Measurements from ENCODE around the gene FIG4.
"Not testable (repeated sequence)": the region's sequence is repeated elsewhere in the genome, so short reads cannot be mapped to it uniquely, and the experiment has no call there.

FIG4 gene

DNA sequence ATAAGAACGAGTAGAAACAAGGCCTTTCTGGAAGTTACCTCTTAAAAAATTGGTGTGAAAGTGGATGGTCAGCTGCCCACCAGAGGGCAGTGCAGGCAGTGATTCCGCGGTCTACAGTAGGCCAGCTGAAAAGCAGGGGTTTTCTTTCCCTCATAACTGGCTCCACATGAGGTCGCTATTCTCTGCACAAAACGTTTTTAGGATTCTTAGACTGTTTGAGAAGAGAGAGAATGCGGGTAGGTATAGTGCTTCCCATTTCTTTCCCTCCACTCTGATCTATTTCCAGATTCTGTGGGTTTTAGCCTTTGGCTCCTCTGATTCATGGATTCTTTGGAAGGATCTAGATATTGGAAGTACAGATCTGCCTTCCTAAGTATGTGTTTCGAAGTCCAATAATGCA is 14.2 kb downstream of the FIG4 start:
- DNase-seq: peak; percentile 84

DNA sequence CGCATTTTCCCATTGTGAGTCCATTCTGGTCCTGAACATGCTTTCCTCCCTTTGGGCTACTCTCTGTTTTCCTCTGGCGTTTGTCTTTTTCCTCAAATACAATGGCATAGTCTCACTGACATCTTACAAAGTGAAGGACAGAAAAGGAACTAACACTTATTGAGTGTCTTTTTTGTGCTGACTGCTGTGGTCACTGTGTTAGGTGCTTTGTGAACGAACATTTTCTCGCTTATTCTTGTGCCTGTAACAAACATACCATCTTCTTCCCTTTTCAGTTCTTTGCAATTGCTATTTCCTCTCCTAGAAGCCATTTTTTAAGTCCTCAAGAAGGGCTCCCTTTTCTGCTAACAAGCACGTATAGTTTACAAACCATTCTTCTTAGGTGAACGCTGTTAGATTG is 15.4 kb downstream of the FIG4 start:
- no peak for DNase-seq

DNA sequence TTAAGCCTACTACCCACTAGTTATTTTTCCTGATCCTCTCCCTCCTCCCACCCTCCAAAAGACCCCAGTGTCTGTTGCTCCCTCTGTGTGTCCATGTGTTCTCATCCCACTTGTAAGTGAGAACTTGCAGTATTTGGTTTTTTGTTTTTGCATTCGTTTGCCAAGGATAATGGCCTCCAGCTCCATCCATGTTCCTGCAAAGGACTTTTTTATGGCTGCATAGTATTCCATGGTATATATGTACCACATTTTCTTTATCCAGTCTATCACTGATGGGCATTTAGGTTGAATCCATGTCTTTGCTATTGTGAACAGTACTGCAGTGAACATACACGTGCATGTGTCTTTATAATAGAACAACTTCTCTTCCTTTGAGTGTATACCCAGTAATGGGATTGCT is 17.0 kb downstream of the FIG4 start:
- DNase-seq: not testable (repeated sequence)

DNA sequence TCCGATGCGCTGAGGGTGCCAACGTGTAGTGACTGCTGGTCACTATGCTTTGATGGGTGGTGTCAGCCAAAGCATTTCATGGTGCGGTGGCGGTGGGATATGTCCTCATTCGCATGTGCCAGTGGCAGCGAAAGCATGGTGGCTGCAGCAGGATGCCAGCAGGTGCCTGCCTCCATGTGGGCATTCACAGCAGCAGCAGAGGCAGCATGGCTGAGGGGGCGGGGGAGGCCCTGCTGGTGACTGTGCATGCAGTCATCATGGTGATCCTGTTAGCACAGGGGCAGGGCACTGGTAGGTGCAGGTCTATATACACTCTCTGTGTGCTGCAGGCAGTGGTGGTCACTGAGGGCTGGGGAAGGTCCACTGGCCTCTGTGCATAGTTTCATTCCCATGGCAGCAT is 22.0 kb downstream of the FIG4 start:
- DNase-seq: no peak

DNA sequence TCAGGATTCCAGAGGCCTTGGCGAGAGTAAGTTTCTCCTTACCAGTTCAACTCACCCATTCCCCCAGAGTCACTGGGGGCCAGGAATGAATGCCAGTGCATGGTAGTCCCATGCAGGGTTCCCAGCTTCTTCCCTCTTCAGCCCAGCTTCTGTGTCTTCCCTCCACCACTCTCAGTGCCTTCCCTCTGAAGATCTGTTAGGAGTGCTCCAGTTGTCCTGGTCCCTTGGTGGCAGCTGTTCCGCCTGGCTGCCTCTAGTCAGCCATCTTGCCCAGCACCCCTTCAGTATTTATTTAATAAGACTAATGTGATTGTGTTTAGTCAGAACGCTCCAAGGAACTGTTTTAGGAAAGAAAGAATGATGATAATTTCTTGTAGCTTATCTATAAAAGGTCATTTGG is 23.1 kb downstream of the FIG4 start:
- no peak for DNase-seq

DNA sequence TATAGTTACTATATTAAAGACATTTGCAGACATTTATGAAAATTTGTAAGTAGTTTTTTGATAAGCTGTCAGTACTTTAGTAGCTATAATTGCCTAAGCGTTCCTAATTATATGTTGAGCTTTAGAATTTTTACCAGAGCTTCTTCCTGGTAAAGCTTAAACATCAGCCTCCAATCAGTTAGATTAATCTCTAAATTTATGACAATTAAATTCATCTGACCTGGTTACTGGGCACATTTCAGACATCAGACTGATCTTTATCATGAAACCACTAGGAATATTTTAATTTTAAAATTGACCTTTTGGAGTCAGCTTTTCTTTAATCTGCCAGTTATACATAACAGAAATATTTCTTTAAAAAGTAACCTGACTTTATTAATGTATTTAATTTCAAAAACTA is 23.5 kb downstream of the FIG4 start:
- DNase-seq: no peak

DNA sequence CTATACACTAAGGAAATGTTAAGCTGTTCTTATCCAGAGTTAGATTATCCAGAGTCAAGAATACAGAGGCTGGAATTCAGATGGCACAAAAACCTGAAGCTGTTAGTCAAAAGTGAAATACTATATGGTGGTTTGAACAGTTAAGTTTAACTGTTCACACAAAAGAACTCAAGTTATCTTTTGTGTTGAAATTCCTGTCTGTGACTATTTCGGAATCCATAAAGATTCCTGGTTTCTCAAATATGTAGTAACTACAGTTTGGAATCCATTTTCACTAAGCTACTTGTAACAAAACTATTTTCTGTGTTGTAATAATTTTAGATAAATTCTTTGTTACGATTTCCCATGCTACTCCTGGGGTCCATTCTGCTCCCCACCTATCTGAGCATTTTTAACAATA is 24.5 kb downstream of the FIG4 start:
- peak; percentile 32 for DNase-seq

DNA sequence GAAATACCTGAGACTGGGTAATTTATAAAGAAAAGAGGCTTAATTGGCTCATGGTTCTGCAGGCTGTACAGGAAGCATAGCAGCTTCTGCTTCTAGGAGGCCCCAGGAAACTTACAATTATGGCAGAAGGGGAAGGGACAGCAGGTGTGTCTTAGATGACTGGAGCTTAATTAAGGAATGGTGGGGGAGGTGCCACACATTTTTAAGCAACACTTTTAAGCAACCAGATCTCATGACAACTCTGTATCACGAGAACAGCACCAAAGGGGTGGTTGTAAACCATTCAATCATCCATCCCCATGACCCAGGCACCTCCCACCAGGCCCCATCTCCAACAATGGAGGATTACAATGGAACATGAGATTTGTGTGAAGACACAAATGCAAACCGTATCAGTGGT is 26.9 kb downstream of the FIG4 start:
- DNase-seq: no peak

DNA sequence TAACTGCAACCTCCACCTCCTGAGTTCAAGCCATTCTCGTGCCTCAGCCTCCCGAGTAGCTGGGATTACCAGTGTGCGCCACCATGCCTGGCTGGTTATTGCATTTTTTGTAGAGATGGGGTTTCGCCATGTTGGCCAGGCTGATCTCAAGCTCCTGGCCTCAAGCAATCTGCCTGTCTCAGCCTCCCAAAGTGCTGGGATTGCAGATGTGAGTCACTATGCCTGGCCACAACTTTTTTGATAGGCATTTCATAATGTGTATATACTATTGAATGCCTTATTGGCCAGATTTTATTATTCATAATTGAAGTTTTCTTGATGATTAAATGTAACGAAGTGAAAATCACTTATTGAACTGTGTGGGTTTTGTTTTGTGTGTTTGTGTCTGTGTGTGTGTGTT is 27.9 kb downstream of the FIG4 start:
- DNase-seq: no peak

DNA sequence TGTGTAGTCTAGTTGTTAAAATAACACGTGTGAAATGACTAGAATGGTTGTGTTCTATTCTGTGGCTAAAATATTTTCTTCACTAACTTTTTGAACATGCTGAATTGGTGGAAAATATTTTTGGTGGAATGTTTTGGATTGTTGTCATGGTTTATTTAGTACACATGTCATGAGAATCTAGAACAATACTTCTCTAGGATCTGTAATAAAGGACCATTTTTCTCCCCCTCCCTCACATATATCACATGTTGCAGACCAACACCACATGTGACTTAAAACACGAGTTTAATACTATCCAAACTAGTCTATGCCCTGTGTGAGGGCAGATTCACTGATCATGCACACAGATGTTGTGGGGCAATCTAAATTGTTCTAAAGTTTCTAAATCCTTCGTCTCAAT is 29.2 kb downstream of the FIG4 start:
- DNase-seq: no peak

DNA sequence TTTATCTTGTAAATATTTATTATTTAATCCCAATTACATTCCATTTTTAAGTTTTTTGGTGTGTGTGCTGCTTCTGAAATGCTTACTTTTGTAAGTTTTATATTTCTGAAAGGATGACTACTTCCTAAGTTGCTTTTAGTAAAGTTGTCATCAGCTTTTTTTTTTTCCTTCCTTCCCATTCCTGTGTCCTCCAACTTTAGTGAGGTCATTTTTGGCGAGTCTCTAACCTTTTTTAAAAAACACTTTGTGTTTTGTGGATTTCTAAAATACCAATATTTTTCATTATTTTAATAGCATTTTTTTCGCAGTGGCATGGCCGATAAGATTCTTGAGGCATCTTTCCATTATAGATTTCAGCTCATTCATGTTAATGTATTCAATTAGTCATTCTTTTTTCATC is 30.9 kb downstream of the FIG4 start:
- DNase-seq: no peak

DNA sequence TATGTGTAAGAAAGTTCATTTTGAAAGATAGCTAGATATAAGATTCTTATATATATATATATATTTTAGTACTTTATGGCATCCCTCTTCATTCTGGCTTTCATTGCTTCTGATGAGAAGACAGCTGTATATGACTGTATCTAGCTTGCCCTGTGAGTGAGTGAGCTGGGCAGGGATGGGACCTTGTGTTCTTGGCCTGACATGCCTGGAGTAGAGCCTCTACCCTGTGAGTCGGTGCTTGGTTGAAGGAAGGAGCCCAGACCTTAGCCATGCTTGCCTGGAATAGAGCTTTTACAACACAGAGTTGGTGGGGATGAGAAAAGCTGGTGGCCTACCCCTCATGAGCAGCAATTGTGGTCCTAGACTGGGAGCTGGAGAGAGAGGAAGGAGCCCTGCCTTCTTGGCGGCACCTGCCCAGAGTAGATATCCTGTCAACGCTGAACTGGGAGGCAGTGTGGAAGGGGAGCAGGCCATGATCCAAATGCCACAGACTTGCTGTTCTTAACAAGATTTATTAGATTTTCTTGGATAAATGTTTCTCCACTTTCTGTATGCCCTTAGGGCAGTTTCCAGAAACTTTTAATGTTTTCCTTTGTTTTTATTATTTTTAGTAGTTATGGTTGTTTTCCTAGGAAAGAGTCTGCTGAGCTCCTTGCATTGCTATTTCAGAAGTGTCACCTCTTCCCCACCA is 31.6 kb downstream of the FIG4 start:
- no peak for DNase-seq

DNA sequence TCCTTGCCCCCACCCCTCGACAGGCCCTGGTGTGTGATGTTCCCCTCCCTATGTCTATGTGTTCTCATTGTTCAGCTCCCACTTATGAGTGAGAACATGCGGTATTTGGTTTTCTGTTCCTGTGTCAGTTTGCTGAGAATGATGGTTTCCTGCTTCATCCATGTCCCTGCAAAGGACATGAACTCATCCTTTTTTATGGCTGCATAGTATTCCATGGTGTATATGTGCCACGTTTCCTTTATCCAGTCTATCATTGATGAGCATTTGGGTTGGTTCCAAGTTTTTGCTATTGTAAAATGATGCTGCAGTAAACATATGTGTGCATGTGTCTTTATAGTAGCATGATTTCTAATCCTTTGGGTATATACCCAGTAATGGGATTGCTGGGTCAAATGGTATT is 34.2 kb downstream of the FIG4 start:
- DNase-seq: not testable (repeated sequence)

DNA sequence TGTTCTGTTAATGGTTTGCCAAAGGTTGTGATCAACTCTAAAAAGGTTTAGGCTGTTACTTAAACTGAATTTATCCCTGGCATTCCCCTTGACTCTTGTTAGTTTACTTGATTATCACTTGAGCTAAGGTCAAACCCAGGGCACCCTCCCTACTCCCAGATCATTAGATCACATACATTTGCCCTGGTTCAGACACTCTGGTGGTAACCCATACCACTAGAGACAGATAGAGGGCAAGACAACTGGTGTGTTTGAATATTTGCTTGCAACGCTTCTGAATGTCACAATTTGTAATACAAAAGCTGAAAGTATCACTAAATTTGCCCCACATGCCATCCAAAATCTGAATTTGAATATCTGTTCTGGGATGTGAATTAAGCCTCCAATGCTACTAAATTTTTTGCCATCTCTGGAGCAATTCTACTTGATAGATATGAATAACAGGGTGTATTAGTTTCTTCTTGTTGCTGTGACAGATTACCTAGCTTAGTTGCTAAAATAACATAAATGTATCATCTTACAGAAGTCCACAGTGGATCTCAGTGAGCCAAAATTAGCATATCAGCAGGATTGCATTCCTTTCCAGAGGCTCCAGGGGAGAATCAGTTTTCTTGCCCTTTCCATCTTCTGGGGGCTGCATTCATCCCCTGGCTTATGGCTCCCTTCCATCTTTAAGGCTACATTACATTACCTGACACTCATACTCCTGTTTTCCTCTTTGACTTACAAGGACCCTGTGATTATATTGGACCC is 45.4 kb downstream of the FIG4 start:
- no peak for DNase-seq

DNA sequence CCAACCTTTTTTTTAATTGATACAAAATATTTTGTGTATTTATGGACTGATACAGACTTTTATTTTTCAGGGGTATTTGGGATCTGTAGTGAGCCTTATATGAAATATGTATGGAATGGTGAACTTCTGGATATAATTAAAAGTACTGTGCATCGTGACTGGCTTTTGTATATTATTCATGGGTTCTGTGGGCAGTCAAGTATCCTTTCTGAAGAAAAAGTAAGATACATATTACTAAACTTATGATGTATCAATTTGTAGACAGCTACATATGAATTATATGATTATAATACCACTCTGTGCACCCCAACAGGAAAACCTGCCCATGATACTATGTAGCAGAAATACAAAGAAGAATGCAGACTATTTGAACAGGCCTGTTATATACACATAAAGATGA is 47.2 kb downstream of the FIG4 start:
- peak; percentile 61 for DNase-seq

DNA sequence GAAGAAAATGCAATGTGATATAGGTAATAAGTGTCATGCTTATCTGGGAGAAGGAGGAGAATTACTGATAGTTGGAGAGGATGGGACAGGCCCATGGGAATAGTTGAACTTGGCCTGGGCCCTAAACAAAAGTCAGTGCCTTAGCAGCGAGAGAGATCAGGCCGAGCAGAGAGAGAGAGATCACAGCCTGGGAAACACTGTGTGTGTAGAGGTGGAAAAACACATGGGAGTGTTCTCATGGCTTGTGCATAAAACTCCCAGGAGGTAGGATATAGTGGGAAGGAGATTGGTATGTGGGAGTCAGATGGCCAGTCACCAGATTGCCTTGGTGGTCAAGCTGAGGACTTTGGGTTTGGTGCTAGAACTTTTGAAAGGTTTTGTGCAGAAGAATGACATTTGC is 47.6 kb downstream of the FIG4 start:
- no peak for DNase-seq

DNA sequence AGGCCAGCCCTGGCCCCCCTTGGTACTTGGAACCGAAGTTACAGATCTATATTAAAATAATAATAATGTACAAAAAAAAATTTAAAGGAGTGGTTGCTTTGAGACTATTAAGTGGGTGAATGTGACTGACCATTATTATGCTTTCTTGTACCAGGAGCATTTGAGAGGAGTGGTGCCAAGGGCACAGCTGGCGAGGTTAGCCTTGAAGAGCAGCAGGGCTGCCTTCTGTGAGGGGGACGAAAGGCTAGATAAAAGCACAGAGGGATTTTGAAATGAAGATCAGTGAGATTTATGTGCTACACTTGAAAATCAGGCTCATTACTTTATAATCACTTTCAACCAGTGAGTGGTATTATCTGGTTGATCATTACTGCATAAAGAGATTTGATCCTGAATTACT is 48.6 kb downstream of the FIG4 start:
- no peak for DNase-seq

DNA sequence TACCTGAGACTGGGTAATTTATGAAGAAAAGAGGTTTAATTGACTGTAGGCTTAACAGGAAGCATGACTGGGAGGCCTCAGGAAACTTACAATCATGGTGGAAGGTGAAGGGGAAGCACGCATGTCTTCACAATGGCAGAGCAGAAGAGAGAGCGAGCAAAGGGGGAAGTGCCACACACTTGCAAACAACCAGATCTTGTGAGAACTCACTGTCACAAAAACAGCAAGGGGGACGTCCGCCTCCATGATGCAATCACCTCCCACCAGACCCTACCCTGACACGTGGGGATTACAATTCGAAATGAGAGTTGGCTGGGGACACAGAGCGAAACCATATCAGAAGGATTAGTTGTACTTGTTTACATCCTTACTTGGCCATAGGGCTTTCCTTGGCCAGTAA is 49.7 kb downstream of the FIG4 start:
- no peak for DNase-seq

DNA sequence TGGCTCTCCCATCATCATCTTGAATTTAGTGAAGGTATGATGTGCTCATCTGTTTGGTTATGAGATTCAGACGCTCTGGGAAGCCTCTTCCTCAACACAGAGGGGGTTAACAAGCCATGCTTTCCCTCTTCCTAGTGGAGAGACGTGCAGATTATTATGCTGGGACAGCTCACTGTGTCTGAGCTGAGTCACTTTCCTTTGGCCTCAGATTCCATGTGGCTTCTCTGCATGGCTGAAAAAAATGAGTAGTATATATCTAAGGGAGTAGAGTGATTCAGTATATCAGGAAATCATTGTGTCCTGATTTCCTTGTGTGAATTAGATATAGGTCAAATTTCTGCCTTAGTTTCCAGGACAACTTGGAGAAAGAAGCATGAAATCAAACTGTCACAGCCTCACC is 52.6 kb downstream of the FIG4 start:
- peak; percentile 82 for DNase-seq

DNA sequence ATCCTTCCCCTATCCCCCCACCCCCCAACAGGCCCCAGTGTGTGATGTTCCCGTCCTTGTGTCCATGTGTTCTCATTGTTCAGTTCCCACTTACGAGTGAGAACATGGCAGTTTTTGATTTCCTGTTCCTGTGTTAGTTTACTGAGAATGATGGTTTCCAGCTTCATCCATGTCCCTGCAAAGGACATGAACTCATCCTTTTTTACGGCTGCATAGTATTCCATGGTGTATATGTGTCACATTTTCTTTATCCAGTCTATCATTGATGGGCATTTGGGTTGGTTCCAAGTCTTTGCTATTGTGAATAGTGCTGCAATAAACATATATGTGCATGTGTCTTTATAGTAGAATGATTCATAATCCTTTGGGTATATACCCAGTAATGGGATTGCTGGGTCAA is 53.7 kb downstream of the FIG4 start:
- not testable (repeated sequence) for DNase-seq

DNA sequence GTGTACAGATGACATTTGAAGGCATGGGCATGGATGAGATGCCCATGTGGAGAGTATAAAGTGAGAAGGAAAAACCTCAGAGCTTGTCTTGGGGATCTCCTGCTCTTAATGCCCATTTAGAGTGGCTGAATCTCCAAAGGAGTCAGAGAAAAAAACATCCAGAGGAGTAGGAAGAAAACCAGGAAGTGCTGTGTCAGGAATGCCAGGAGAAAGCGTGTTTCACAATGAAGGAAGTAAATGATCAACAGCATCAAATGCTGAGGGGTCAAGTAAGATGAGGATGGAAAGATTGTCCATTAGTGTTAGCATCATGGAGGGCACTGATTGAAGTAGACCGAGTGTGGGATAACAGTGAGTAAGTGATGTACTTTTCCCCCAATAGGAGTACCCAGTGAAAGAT is 56.1 kb downstream of the FIG4 start:
- no peak for DNase-seq

DNA sequence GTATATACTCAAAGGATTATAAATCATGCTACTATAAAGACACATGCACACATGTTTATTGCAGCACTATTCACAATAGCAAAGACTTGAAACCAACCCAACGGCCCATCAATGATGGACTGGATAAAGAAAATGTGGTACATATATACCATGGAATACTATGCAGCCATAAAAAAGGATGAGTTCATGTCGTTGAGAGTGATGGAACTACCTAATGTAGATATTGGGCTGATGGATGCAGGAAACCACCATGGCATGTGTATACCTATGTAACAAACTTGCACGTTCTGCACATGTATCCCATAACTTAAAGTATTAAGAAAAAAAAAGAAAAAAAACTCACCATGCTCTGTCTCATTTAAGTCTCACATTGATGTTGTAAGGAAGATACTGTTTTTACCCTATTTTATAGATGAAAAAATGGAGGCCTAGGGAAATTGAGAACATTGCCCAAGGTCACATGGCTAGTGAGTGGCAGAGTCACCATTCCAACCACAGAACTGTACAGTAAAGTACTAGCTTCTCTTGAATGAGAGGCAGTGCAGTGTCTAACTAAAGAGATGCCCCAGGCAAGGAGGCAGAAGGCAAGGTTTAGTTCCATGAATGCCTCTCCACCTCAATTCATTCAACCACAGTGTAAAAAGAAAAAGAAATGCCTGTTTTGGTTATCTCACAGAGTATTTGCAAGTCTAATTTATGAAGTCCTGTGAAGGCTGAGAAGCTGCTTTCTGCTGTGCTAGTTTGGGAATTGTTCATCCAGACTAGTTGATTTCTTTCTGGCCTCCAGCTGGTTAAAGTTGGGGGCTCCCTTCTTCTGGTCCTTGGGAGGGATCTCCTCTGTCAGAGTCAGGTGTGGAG is 68.2 kb downstream of the FIG4 start:
- no peak for DNase-seq

DNA sequence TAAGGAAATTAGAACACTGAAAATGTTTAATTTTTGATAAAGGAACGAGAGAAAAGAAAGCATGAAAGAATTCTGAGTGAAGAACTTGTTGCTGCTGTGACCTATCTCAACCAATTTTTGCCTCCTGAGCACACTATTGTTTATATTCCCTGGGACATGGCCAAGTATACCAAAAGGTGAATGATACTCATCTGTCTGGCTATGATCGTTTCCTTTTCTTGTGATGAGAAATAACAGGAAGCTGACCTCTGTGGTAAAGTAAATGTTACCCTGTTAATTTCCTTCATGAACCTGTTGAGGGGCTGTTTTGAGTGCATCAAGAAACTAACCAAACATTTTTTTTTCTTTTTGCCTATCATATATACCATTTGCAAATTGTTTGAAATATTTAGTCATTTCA is 69.1 kb downstream of the FIG4 start:
- no peak for DNase-seq

DNA sequence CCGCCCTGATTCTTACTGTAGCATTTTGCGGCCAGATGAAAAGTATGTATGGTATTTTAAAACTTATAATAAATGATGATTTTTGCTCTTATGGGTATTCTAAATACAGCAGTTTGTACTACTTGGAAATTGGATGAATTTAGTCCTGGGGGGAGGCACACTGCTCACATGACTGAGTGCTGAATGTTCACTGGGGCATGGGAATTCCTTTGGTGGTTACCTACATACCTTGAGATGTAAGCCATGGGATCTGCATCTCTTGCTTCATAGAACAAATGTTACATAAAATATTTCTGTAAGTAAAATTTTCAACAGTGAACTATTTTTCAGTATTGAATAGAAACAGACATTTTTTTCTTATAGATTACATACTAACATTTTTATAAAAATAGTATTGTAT is 71.1 kb downstream of the FIG4 start:
- DNase-seq: no peak

All from fibroblast of skin of right quadriceps (primary cell).